Measurements from ENCODE around the gene OSBP2. TPM values are rescaled to one million over a fixed set of nuclear protein-coding genes. Genes with fewer than 3 reads are reported as not detected.

OSBP2 gene
- polyA plus RNA-seq, 1 donor (not counting 4 experiments of a cell fraction or from before 2014, with no cell fraction given): 3.0 TPM

DNA sequence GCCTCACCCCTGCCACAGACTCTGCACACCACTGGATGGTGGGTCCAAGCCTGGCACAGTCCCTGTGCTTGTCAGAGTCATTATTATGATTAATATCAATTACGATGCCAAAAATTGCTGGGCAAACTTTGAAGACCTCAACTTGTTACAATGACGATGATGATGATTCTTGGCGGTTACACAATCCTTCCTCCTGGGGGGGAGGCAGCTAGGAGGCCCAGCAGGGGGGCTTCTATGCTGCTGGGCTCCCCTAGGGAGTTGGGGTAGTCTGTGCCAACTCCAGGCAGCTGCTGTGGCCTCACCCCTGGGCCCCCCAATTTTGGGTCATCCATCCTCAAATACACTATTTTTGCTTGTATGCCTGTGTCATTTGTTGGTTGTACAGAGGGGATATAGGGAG lies 47.1 kb upstream of the OSBP2 start:
- Histone ChIP-seq H3K27ac (ENCODE audit: control insufficient read depth, insufficient read depth, low read length) (no peak overlapping the region), H3K79me2 (ENCODE audit: control insufficient read depth, insufficient read depth, low read length) (no peaks in the 10 kb centered on the region), H4K20me1 (ENCODE audit: control insufficient read depth, extremely low read depth, insufficient read depth, low read length) (no peaks in the 10 kb centered on the region), H3K4me2 (ENCODE audit: control insufficient read depth, extremely low read depth, insufficient read depth, low read depth, low read length) (no peak overlapping the region), H3K9me3 (ENCODE audit: control insufficient read depth, low read depth, low read length) (no peaks in the 10 kb centered on the region), H3K4me3 (ENCODE audit: control insufficient read depth in 2 of 3, extremely low read depth in 1 of 3, insufficient read depth in 2 of 3, low read depth in 1 of 3, low read length in 3 of 3) (no peak overlapping the region), H3K27me3 (ENCODE audit: control insufficient read depth, extremely low read depth, insufficient read depth, low read length) (no peaks in the 10 kb centered on the region), H3K9me1 (ENCODE audit: control insufficient read depth, extremely low read depth, insufficient read depth, low read length) (no peaks in the 10 kb centered on the region), H3K36me3 (ENCODE audit: control insufficient read depth in 2 of 2, extremely low read depth in 1 of 2, insufficient read depth in 2 of 2, low read length in 2 of 2) (peaks cover 0 to 2% of the 10 kb centered on the region in 2 experiments), H2AFZ (ENCODE audit: control insufficient read depth, low read length) (no peak overlapping the region), H3K9ac (ENCODE audit: control insufficient read depth, extremely low read depth, insufficient read depth, low read length) (no peak overlapping the region), H3K4me1 (ENCODE audit: control insufficient read depth, extremely low read depth, insufficient read depth, low read length) (peaks cover 9% of the 10 kb centered on the region)
- FAIRE-seq: no peak
- no peak for DNase-seq (ENCODE audit: low read depth, low spot score)
- dilution Hi-C loops (cut with MboI; ENCODE audit: extremely low pct_ligation_motif_present, low sequenced_read_pairs): no loop called here
- TF ChIP-seq EZH2 (IDR thresholded peaks at IDR 0.05; ENCODE audit: low read length) (no peak), CTCF (optimal IDR thresholded peaks at IDR 0.05 in 1 of 3, IDR thresholded peaks at IDR 0.05 in 1 of 3, conservative IDR thresholded peaks at IDR 0.05 in 1 of 3; ENCODE audit: extremely low read depth in 1 of 3, insufficient read depth in 2 of 3, low read length in 3 of 3) (no peak)

DNA sequence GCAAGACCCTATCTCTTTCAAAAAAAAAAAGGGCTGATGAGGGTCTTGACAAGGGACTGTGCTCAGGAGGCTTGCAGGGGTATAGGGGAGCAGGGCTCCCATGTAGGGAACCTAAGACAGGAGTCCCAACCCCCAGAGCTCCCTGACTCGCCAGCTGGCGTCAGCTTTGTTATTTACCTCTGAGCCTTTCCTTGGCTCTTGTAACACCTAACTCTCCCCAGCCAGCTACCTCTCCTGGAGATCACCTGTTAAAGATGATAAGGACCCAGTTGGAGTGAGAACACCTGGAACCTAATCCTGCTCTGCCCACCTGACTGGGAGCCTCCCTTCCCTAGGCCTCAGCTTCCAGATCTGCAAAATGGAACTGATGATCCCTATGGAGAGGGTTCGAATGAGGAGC lies 45.8 kb upstream of the OSBP2 start:
- H2AFZ ChIP-seq (ENCODE audit: control insufficient read depth, low read length): no peak overlapping the region
- H3K27me3 ChIP-seq (ENCODE audit: control insufficient read depth, extremely low read depth, insufficient read depth, low read length): no peaks in the 10 kb centered on the region
- H3K4me1 ChIP-seq (ENCODE audit: control insufficient read depth, extremely low read depth, insufficient read depth, low read length): peaks cover 9% of the 10 kb centered on the region
- DNase-seq (ENCODE audit: low read depth, low spot score) (no peak), FAIRE-seq (peak; percentile 32)
- no peaks in the 10 kb centered on the region for H3K79me2 ChIP-seq (ENCODE audit: control insufficient read depth, insufficient read depth, low read length)
- no peaks in the 10 kb centered on the region for H4K20me1 ChIP-seq (ENCODE audit: control insufficient read depth, extremely low read depth, insufficient read depth, low read length)
- no peaks in the 10 kb centered on the region for H3K9me3 ChIP-seq (ENCODE audit: control insufficient read depth, low read depth, low read length)
- H3K36me3 ChIP-seq (ENCODE audit: control insufficient read depth in 2 of 2, extremely low read depth in 1 of 2, insufficient read depth in 2 of 2, low read length in 2 of 2): peaks cover 0 to 2% of the 10 kb centered on the region in 2 experiments
- H3K4me2 ChIP-seq (ENCODE audit: control insufficient read depth, extremely low read depth, insufficient read depth, low read depth, low read length): no peak overlapping the region
- peak overlapping the region; percentile 23 for H3K27ac ChIP-seq (ENCODE audit: control insufficient read depth, insufficient read depth, low read length)
- no peak overlapping the region for H3K9ac ChIP-seq (ENCODE audit: control insufficient read depth, extremely low read depth, insufficient read depth, low read length)
- TF ChIP-seq CTCF (optimal IDR thresholded peaks at IDR 0.05 in 1 of 3, IDR thresholded peaks at IDR 0.05 in 1 of 3, conservative IDR thresholded peaks at IDR 0.05 in 1 of 3; ENCODE audit: extremely low read depth in 1 of 3, insufficient read depth in 2 of 3, low read length in 3 of 3): no peak
- TF ChIP-seq EZH2 (IDR thresholded peaks at IDR 0.05; ENCODE audit: low read length): no peak
- dilution Hi-C loops (cut with MboI; ENCODE audit: extremely low pct_ligation_motif_present, low sequenced_read_pairs): no loop called here
- no peak overlapping the region for H3K4me3 ChIP-seq (ENCODE audit: control insufficient read depth in 2 of 3, extremely low read depth in 1 of 3, insufficient read depth in 2 of 3, low read depth in 1 of 3, low read length in 3 of 3)
- no peaks in the 10 kb centered on the region for H3K9me1 ChIP-seq (ENCODE audit: control insufficient read depth, extremely low read depth, insufficient read depth, low read length)

Data from keratinocyte (primary cell).